GM12892 (cell line): ENCODE results near the gene ARHGEF16.

Experiments used
- POLR2A ChIP-seq: IDR thresholded peaks from 2 replicates; pipeline ENCODE4 v1.6.1; 2011; ENCODE audit warnings: low read depth, low read length, control low read depth
- POLR2AphosphoS5 ChIP-seq: IDR thresholded peaks from 2 replicates; pipeline ENCODE4 v1.6.1; 2011; ENCODE audit warnings: low read depth, low read length, control low read depth

DNA sequence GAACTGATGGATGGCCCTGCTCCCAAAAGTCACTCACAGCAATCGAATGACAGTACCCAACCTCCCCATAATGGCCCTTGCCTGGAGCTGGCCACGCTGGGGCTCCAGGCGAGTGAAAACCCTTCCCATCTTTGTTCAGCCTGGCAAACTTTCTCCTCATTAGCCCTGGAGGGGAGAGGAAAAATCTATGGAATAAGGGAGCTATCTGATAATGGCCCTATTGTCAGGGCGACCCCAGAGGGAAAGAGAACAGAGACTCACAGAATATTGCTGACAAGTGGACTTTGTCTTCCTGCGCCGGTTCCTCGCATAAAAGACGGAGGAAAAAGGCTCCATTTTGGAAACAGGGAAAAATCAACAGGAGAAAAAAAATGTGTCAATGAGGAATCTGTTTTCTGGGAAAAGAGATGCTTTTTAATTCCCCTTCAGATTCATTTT, 13.0 kb upstream of the ARHGEF16 start:
- TF ChIP-seq POLR2AphosphoS5 (no peak), POLR2A (no peak)
